OCI-LY3 (cell line): ENCODE results near the gene MAP1LC3B2.

ENCODE experiments used
- CTCF ChIP-seq: fragments of 200-600, 300-600 bp; sonication (generic); IDR thresholded peaks from 2 replicates; pipeline ENCODE4 v1.5.1; 2014; ENCODE audit warnings: antibody characterized with exemption, low read length, low read depth
- EZH2phosphoT487 ChIP-seq: fragments of 200-600 bp; shearing (Covaris generic); IDR thresholded peaks from 2 replicates; pipeline ENCODE4 v1.6.1; 2018; ENCODE audit warnings: antibody characterized with exemption, mixed run types, low read depth

- TF ChIP-seq CTCF (no peak), EZH2phosphoT487 (no peak)
Measured at GRCh38 chr12:116524311-116524710, 34.9 kb upstream of the MAP1LC3B2 start.
